HG03354 (cell line): ENCODE results near the gene URB1.

Experiments used
- ATAC-seq: cut with Tn5 transposase; IDR thresholded peaks from one replicate; pipeline ENCODE4 v1.9.1; 2021; ENCODE audit warnings: mild to moderate bottlenecking; ENCODE audit not compliant: unreplicated experiment, poor library complexity, severe bottlenecking

Gene URB1

GRCh38 chr21:32350981-32351380 is 41.8 kb downstream of the URB1 start:
- ATAC-seq: no peak

GRCh38 chr21:32350211-32350980 is 42.4 kb downstream of the URB1 start:
- ATAC-seq: no peak

DNA sequence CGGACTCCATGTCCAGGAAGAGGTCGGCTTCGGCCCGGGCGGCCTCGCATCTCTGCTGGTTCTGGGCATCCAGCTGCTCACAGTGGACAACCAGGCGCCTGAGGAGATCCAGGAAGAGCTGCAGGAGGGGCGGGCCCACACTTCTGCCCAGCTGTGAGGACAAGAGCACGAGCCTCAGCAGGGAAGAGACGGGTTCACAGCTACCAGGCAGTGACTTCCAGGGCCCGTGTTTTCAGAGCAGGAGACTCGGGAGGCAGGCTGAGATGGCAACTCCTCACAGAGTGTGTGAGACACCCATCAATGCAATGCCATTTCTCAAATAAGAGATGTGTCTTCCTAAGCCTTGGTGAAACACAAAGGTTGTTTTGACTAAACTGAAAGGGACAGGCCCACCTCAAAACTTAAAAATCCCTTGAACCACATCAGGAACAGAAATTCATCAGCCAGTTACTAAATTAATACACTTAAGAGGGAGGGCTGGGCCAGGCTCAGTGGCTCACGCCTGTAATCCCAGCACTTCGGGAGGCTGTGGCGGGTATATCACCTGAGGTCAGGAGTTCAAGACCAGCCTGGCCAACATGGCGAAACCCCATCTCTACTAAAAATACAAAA is 43.4 kb downstream of the URB1 start:
- no peak for ATAC-seq

DNA sequence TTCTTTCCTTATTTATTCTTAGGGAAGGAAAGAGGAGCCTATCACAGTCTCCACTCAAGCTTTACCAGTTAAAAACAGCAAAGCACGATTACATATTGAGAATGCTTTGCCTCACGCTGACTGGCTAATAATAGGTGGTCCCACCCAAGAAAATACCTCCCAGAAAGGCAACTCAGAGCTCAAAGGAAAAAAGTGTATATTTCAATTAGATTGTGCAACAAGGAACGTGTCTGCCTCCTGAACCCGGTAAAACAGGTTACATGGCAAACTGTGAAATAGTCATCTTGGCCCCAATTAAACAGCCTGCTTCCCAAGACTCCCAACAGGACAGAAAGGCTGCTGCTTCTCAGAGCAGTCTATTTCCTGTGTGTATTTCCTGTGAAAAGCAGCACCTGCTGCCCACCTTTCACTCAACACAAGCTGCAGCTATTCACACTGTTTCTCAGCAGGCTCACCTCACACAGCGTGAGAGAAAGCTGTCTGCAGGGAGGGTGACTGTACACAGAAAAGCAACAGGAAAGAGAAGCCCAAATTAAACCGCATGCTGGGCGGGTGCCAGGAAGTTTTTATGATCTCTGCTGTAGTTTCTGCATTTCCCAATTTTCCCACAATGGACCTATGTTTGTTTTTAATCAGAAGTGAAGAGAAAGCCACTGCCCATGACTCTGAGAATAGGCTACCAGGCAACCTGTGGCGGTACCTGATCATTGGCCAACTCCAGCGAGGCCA is 44.0 kb downstream of the URB1 start:
- no peak for ATAC-seq

GRCh38 chr21:32347977-32348376 is 44.8 kb downstream of the URB1 start:
- no peak for ATAC-seq

- ATAC-seq: no peak
These were observed 45.5 kb downstream of the URB1 start for GRCh38 chr21:32347351-32347750.

GRCh38 chr21:32346951-32347350 is 45.9 kb downstream of the URB1 start:
- no peak for ATAC-seq

GRCh38 chr21:32340863-32341848 is 51.7 kb downstream of the URB1 start:
- no peak for ATAC-seq

DNA sequence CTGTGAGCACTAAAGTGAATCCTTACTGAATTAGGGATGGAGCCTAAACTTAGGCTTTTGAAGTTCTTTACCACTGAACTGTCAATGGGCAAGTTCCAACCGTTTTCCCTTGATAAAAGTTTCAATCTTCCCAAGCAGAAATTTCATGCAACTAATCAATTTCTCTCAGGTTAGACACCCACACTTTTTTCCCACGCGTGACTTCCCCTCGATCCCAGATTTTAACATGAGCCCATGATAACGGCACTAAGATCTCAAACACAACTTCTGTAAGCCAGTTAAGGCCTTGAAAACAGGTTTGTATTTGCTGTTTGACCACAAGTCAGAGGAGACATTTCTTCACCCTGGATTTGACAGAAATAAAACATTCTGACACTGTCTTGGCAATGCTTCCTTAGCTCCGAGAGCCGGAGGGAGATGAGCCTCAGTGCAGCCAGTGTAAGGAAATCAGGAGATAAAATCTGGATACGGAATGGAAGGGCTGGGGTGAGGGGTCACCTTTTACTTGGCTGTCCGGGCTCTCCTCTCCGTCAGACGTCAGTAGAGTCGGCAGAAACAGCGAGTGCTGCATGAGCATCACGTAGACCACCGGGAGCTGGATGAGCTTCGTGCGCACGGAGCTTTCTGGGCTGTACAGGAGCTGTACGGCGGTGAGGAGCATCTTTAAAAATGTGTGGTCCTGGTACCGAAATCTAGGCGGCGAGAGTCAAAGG is 54.4 kb downstream of the URB1 start:
- ATAC-seq: no peak

DNA sequence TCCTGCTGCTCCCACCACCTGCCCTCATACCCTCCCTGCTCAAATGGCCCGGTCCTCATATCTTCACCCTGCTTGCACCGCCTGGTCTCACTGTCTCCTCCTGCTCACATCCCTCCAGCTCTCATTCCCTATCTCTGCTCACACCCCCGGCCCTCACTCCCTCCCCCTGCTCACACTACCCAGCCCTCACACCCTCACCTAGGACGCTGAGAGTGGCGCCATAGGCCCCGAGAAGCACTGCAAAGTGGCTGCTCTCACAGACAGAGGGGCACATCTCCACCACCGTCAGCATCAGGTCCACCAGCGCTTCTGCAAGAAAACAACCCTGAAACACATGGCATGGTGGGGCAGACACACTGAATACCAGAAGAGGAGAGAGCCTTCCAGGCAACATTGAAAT is 55.6 kb downstream of the URB1 start:
- ATAC-seq: no peak

DNA sequence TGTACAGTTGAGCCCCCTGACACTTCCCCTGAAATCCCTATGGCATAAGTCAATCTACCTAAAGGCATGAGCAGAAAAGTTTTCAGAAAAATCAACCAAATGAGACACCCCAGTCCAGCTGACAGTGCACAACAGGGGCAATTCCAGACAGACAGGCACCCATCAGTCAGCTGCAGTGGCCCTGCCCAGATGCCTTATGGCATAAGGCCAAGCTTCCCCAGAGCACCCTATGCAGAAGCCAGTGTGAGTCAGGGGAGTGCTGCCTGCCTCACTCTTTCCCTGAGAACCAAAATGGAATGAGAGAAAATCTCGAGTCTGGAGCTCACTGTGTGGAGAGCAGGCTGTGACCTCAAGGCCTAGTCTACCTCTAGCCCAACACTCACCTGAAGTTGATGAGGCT is 56.1 kb downstream of the URB1 start:
- no peak for ATAC-seq

- ATAC-seq: no peak
These were observed 56.9 kb downstream of the URB1 start for GRCh38 chr21:32335601-32336575.

GRCh38 chr21:32334980-32335531 is 57.8 kb downstream of the URB1 start:
- no peak for ATAC-seq

DNA sequence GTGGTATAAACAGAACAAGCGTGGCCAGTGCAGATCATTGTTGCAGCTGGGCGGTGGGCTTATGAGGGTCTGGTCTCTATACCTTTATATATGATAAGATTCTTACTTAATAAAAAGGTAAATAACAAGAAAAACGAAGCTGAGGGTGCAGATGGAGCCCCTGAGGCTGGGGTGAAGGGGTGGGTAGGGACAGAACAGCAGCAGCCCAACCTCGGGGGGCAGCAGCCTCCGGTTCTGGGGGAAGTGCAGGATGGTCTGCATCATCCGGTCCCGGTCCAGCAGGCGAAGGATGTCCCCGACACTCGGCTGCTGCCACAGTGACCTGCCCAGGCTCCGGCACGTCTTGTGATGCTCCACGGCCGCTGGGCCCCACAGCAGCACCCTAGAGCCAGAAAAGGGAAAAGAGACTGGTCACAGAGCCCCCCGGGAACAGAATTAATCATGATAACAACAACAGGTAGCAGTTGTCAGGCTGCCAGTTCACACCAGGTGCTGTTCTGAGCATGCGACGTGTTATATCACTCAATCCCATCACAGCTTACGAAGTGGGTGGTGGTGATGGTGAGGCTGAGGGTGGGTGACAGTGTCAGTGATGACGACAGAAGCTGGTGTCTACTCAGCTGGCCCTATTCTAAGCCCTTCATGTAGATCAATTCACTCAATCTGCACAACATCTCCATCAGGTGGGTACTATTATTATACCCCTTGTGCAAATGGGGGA is 58.7 kb downstream of the URB1 start:
- no peak for ATAC-seq

DNA sequence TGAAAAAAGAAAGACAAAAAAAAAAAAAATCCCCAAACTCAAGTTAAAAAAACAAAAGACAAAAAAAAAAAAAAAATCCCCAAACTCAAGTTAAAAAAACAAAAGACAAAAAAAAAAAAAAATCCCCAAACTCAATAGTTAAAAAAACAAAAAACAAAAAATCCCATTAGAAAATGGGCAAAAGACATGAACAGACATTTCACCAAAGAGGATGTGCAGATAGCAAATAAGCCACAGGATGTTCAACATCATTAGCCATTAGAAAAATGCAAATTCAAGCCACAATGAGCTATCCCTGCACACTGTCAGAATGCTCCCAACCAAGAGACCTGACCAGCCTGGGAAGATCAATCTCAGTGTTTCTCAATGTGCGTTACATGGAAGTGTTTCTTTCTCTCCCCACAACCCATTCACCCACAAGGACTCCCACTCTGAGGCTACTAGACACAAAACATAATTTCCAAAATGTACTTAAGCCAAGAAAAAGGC is 60.3 kb downstream of the URB1 start:
- no peak for ATAC-seq

DNA sequence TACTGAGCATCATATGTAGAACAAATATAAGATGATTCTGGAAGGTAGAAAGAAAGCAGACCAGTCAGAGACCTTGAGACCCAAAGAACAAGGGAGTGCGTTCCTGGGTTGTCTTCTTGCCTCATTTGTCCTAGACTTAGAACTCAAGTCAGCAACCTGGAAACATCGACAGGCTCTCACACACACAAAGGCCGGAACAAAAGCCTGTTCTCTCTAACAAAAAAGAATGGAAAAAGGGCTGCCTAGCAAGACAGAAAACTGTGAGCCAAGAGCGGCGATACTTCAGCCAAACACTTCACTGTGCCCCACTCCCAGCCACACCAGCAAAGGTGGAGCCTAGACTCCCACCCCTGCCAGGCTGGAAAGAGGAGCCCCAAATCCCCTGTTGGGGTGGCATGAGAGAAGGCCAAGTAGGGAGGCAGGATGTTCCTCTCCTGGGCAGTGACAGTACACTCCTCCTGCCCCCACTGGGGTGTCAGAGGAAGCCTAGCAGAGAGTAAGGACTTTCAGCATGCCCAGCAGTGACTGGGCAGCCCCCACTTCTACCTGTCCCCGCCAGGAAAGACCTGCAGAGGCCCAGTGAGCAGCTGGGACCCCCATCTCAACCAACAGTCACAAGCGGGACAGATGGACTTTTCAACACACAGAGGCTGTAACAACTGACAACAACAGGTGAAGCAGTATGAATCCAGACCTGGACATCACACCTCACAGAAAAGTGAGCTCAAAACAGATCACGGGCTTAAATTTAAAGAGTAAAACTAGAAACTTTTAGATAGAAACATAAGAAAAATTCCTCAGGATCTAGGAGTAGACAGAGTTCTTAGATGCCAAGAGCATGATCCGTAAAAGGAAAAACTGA is 61.1 kb downstream of the URB1 start:
- no peak for ATAC-seq
